K562 (cell line): Measurements from ENCODE around the gene PSMB2. TPM values are rescaled to one million over a fixed set of nuclear protein-coding genes. Genes with fewer than 3 reads are reported as not detected.

Experiments
- ATAC-seq: fragments of 200-7000 bp; cut with Tn5 transposase; 3 replicates; pipeline ENCODE4 v1.9.1; 2020; ENCODE audit warnings: moderate library complexity
- BruUV-seq: library from RNA; stranded (reverse); fragments of 400-500 nt; replicated peaks from 2 replicates; lab custom pipeline; 2021; lab: Mats Ljungman, UMichigan
- CTCF ChIA-PET: fragments of 300-600 bp; formaldehyde crosslinking; extraction: SDS; loops from one replicate; lab custom pipeline; 2021; ENCODE audit warnings: low intra/inter-chr PET ratio; lab: Yijun Ruan, JAX
- POLR2A ChIA-PET: fragments of 300-600, 350-650 bp; sonication (Branson Sonifier 250); formaldehyde crosslinking; extraction: SDS; loops from one replicate; lab custom pipeline; 2021; ENCODE audit warnings: antibody characterized with exemption, inconsistent platforms; lab: Yijun Ruan, JAX
- DNase-seq, 4 experiments: peaks; one replicate each; pipeline versions ENCODE4 v3.0.0 to v3.0.0-alpha.2; 2011 to 2018; ENCODE audit warnings: low spot score in 3 of 4, mixed read lengths in 3 of 4; ENCODE audit errors: extremely low read depth in 1 of 4
- FAIRE-seq: peaks from 2 replicates; lab custom pipeline; 2011; peaks lifted over from hg19 to GRCh38; lab: Jason Lieb, UNC
- H2AFZ ChIP-seq: 2 replicates; pipeline ENCODE4 v1.6.0; 2011; ENCODE audit warnings: low read depth, low read length, control low read depth, inconsistent platforms
- H3K27ac ChIP-seq: fragments of 200-600 bp; 3 replicates; pipeline ENCODE4 v1.8.0; 2011; ENCODE audit warnings: low read depth, mild to moderate bottlenecking, control low read depth, inconsistent platforms, low read length, moderate library complexity, mixed read lengths; ENCODE audit errors: extremely low read depth
- H3K27me3 ChIP-seq, 2 experiments: fragments of 300-600 bp in 1 of 2; 2 replicates in 1 of 2; 3 replicates in 1 of 2; pipeline versions ENCODE4 v1.6.0 to v1.8.0; 2011; ENCODE audit warnings: inconsistent platforms in 2 of 2, low read length in 2 of 2, mild to moderate bottlenecking in 1 of 2, mixed read lengths in 1 of 2, moderate library complexity in 1 of 2; ENCODE audit not compliant: control insufficient read depth in 2 of 2, insufficient read depth in 2 of 2
- H3K36me3 ChIP-seq: fragments of 300-600 bp; 3 replicates; pipeline ENCODE4 v1.8.0; 2011; ENCODE audit warnings: mild to moderate bottlenecking, low read length, inconsistent platforms; ENCODE audit not compliant: control insufficient read depth, insufficient read depth
- H3K4me1 ChIP-seq, 2 experiments: fragments of 200-600 bp in 1 of 2; replicated peaks in 1 of 2; 2 replicates in 1 of 2; 3 replicates in 1 of 2; pipeline versions ENCODE4 v1.5.1 to v1.8.0; 2011; ENCODE audit warnings: inconsistent platforms in 2 of 2, low read length in 2 of 2, mild to moderate bottlenecking in 1 of 2, mixed read lengths in 1 of 2, moderate library complexity in 1 of 2; ENCODE audit not compliant: control insufficient read depth in 2 of 2, insufficient read depth in 2 of 2
- H3K4me2 ChIP-seq: 2 replicates; pipeline ENCODE4 v1.6.1; 2011; ENCODE audit warnings: low read length, control low read depth, inconsistent platforms, mixed read lengths; ENCODE audit not compliant: insufficient read depth
- H3K4me3 ChIP-seq: fragments of 200-600 bp; sonication (generic), shearing (Covaris generic); 2 replicates; pipeline ENCODE4 v1.5.1; 2016; ENCODE audit warnings: control low read depth, inconsistent platforms
- H3K79me2 ChIP-seq: fragments of 200-600 bp; 3 replicates; pipeline ENCODE4 v1.8.0; 2011; ENCODE audit warnings: low read length, inconsistent platforms; ENCODE audit not compliant: control insufficient read depth, insufficient read depth
- H3K9ac ChIP-seq, 2 experiments: 2 replicates each; pipeline versions ENCODE4 v1.6.0 to v1.6.1; 2011; ENCODE audit warnings: low read depth in 2 of 2, low read length in 2 of 2, control low read depth in 1 of 2, inconsistent platforms in 1 of 2, mild to moderate bottlenecking in 1 of 2, mixed read lengths in 1 of 2; ENCODE audit not compliant: insufficient read depth in 1 of 2
- H3K9me1 ChIP-seq: one replicate; pipeline ENCODE4 v1.6.0; 2011; ENCODE audit warnings: inconsistent platforms, mild to moderate bottlenecking, low read length, moderate library complexity; ENCODE audit not compliant: control insufficient read depth, insufficient read depth
- H3K9me3 ChIP-seq: replicated peaks from 2 replicates; pipeline ENCODE4 v1.5.1; 2011; ENCODE audit warnings: low read depth, low read length, inconsistent platforms; ENCODE audit not compliant: control insufficient read depth, insufficient read depth
- H4K20me1 ChIP-seq: replicated peaks from 2 replicates; pipeline ENCODE4 v1.6.1; 2011; ENCODE audit warnings: low read length, inconsistent platforms, mixed read lengths; ENCODE audit not compliant: control insufficient read depth, insufficient read depth
- CTBP1 ChIP-seq: fragments of 450-650 bp; IDR thresholded peaks from 2 replicates; pipeline ENCODE4 v1.6.1; 2016; ENCODE audit warnings: borderline replicate concordance
- MAFK ChIP-seq: IDR thresholded peaks from 2 replicates; pipeline ENCODE4 v1.6.1; 2011; ENCODE audit warnings: low read length, improper control_type of control experiment
- SMARCA4 ChIP-seq: fragments of 450-650 bp; IDR thresholded peaks from 2 replicates; pipeline ENCODE4 v1.6.1; 2016
- STAG1 ChIP-seq: sonication (generic); formaldehyde crosslinking; IDR thresholded peaks from 2 replicates; pipeline ENCODE4 v1.5.0; 2020; ENCODE audit warnings: missing genetic modification reagents, borderline replicate concordance
- XRCC5 ChIP-seq: fragments of 200-400 bp; formaldehyde crosslinking; IDR thresholded peaks from 2 replicates; pipeline ENCODE4 v1.6.1; 2017; ENCODE audit warnings: low read depth, mild to moderate bottlenecking, low read length
- YBX1 ChIP-seq: fragments of 450-650 bp; IDR thresholded peaks from 2 replicates; pipeline ENCODE4 v1.7.1; 2016; ENCODE audit warnings: mild to moderate bottlenecking
- WGBS: fragments of 100-300 bp; shearing (Covaris generic); methylation state at CpG from one replicate; pipeline ENCODE4 v1.1.6; 2016; ENCODE audit warnings: low coverage, mixed read lengths; ENCODE audit not compliant: insufficient coverage; ENCODE audit errors: missing lambda C conversion rate; 5-methylcytosine and 5-hydroxymethylcytosine counted together
- in situ Hi-C: fragments of 300-500 bp; cut with MboI; formaldehyde crosslinking; loops from 4 replicates; pipeline ENCODE4 v1.15.0; 2018; ENCODE audit warnings: inconsistent platforms, mixed read lengths
- intact Hi-C: fragments of 100-400 bp; cut with micrococcal nuclease; formaldehyde crosslinking; loops from 2 replicates; pipeline ENCODE4 v1.14.2; 2022
- polyA plus RNA-seq, 8 experiments: library from polyadenylated mRNA; depleted of rRNA in 4 of 8; stranded (reverse) in 5 of 8; unstranded in 3 of 8; fragments of >200 nt; fragmentation: Nextera tagmentation in 2 of 8; fragmentation: Illumina TruSeq in 1 of 8; extraction: Ambion mirVana in 2 of 8; extraction: Trizol in 1 of 8; gene quantifications; 2 replicates each; pipeline versions ENCODE4 v1.2.1 to v1.2.3, GENCODE V29; 2011 to 2014; ENCODE audit warnings: inconsistent platforms in 1 of 8, missing spikeins in 1 of 8
- total RNA-seq, 7 experiments: library from RNA; depleted of rRNA in 6 of 7; stranded (reverse); fragments of >200 nt in 6 of 7; fragmentation: Illumina TruSeq in 2 of 7; extraction: Trizol in 2 of 7; gene quantifications; 2 replicates each; pipeline versions ENCODE4 v1.2.1 to v1.2.3, GENCODE V29; 2011 to 2021; ENCODE audit warnings: low replicate concordance in 1 of 7
- TF ChIP-seq, protein P1 (sequence below): sonication (generic); formaldehyde crosslinking; IDR thresholded peaks from 2 replicates; pipeline ENCODE4 v1.8.1; 2023; ENCODE audit warnings: mild to moderate bottlenecking, missing genetic modification reagents
- TF ChIP-seq, protein P2 (sequence below): IDR thresholded peaks from 3 replicates; pipeline ENCODE4 v1.6.1; 2011; ENCODE audit warnings: borderline replicate concordance, mild to moderate bottlenecking, moderate library complexity; ENCODE audit not compliant: insufficient read length; ENCODE audit errors: extremely low read depth
- TF ChIP-seq, protein P3 (sequence below): fragments of 450-650 bp; formaldehyde crosslinking; IDR thresholded peaks from 2 replicates; pipeline ENCODE4 v1.4.0; 2020; ENCODE audit warnings: mild to moderate bottlenecking, moderate library complexity

The PSMB2 gene
- total and polyA plus RNA-seq, 9 of the 15 experiments (the other 6 are each of a cell fraction or from before 2014, with no cell fraction given) = 71.7 to 543 (median 165) TPM

DNA sequence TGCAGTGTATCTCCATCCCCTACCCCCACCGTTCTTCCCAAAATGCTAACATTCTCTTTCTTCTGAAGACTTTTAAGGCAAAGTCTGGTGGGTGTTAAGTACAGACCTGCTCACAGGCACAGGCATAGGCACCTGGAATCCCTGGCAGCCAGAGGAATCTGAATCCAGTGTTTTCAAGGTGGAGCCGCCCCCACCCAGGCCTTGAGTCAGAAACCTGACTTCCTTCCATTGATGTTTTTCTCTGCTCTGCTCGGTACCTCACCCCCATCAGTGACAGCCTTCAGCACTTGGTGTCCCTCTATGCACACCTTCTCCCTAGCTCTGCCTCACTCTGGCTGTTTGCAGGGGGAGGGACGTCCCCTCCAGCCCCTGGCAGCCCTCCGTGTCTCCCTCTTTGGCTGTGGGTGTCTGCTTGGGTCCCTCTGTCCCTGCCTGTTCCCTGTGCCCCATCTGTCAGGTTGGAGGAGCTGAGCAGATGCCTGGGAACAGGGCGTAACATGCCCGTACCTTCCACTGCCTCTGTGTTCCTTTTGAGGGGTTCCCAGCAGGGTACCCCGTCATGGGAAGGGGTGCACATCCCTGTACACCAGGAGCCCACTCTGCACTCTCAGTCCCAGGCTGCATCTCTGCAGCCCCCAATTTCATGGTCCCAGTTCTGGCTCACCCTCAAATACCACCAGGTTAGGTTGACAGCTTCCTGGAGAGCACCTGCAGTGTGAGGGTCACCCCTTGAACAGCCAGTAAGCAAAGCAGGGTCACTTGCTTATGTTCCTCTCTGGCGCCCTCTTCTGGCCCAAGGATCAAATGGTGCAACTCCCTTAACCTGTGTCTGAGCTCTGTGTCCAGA, 77.1 kb downstream of the PSMB2 start:
- Histone ChIP-seq H3K9me1 (no peaks in the 10 kb centered on the region), H2AFZ (no peak overlapping the region), H3K27me3 (no peaks in the 10 kb centered on the region), H3K4me1 (peaks cover 0 to 25% of the 10 kb centered on the region in 2 experiments; a peak in 2 of 5 replicates), H4K20me1 (peaks cover 23% of the 10 kb centered on the region; the same call in 1 of the 2 replicates), H3K9ac (peak overlapping the region in 1 of 2 experiments; percentile 49; a peak in 1 of 4 replicates), H3K4me2 (no peak overlapping the region), H3K79me2 (no peaks in the 10 kb centered on the region), H3K4me3 (no peak overlapping the region), H3K27ac (no peak overlapping the region), H3K9me3 (no peaks in the 10 kb centered on the region), H3K36me3 (peaks cover 55% of the 10 kb centered on the region; the same call in 2 of the 3 replicates)
- in situ Hi-C loops (loop anchor here (5.0 to 10.0 kb wide), 2 partner anchors 117 to 359 kb away; no protein-coding TSS in a partner anchor), intact Hi-C loops (loop anchor here (1.0 to 5.0 kb wide), 2 partner anchors 113 to 362 kb away; no protein-coding TSS in a partner anchor)
- DNase-seq = peak; percentile 85 to 92 (median 86)
- CTCF ChIA-PET = interaction anchor here (0.6 to 3.1 kb wide), 7 partner anchors 18 to 778 kb away, joined by 3 to 17 read pairs (median 4); partner anchors contain the start of gene C1orf216
- no TSS peak for BruUV-seq
- 69% methylated on average over 9 of the region's 9 CpGs for WGBS
- peak; percentile 88 for ATAC-seq
- FAIRE-seq = peak; percentile 98
- POLR2A ChIA-PET = interaction anchor here (0.6 to 1.6 kb wide), 8 partner anchors 12 to 632 kb away, joined by 3 to 13 read pairs (median 4); no protein-coding TSS in a partner anchor
- TF ChIP-seq CTBP1 (0 out of 2 replicates have a peak, but pooled peaks have one; percentile 37), STAG1 (CRISPR knock-in tag) (peak; percentile 65; the same call in 1 of the 2 replicates), SMARCA4 (peak; percentile 65; the same call in 1 of the 2 replicates), MAFK (no peak), XRCC5 (peak; percentile 87), YBX1 (no peak)
- TF ChIP-seq, protein P1, sequence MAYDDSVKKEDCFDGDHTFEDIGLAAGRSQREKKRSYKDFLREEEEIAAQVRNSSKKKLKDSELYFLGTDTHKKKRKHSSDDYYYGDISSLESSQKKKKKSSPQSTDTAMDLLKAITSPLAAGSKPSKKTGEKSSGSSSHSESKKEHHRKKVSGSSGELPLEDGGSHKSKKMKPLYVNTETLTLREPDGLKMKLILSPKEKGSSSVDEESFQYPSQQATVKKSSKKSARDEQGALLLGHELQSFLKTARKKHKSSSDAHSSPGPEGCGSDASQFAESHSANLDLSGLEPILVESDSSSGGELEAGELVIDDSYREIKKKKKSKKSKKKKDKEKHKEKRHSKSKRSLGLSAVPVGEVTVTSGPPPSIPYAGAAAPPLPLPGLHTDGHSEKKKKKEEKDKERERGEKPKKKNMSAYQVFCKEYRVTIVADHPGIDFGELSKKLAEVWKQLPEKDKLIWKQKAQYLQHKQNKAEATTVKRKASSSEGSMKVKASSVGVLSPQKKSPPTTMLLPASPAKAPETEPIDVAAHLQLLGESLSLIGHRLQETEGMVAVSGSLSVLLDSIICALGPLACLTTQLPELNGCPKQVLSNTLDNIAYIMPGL (CRISPR knock-in tag) = no peak; the same call in 1 of the 2 replicates
- TF ChIP-seq, protein P2, sequence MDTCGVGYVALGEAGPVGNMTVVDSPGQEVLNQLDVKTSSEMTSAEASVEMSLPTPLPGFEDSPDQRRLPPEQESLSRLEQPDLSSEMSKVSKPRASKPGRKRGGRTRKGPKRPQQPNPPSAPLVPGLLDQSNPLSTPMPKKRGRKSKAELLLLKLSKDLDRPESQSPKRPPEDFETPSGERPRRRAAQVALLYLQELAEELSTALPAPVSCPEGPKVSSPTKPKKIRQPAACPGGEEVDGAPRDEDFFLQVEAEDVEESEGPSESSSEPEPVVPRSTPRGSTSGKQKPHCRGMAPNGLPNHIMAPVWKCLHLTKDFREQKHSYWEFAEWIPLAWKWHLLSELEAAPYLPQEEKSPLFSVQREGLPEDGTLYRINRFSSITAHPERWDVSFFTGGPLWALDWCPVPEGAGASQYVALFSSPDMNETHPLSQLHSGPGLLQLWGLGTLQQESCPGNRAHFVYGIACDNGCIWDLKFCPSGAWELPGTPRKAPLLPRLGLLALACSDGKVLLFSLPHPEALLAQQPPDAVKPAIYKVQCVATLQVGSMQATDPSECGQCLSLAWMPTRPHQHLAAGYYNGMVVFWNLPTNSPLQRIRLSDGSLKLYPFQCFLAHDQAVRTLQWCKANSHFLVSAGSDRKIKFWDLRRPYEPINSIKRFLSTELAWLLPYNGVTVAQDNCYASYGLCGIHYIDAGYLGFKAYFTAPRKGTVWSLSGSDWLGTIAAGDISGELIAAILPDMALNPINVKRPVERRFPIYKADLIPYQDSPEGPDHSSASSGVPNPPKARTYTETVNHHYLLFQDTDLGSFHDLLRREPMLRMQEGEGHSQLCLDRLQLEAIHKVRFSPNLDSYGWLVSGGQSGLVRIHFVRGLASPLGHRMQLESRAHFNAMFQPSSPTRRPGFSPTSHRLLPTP = no peak
- TF ChIP-seq, protein P3, sequence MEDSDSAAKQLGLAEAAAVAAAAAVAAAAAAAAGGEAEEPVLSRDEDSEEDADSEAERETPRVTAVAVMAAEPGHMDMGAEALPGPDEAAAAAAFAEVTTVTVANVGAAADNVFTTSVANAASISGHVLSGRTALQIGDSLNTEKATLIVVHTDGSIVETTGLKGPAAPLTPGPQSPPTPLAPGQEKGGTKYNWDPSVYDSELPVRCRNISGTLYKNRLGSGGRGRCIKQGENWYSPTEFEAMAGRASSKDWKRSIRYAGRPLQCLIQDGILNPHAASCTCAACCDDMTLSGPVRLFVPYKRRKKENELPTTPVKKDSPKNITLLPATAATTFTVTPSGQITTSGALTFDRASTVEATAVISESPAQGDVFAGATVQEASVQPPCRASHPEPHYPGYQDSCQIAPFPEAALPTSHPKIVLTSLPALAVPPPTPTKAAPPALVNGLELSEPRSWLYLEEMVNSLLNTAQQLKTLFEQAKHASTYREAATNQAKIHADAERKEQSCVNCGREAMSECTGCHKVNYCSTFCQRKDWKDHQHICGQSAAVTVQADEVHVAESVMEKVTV (CRISPR knock-in tag) = peak; percentile 59; the same call in 1 of the 2 replicates
